COLO829 (cell line): Measurements from ENCODE around the gene KNG1.

Experiments
- DNase-seq: peaks from one replicate; pipeline ENCODE4 v3.0.0; 2012; ENCODE audit warnings: low spot score

Gene KNG1

GRCh38 chr3:186779204-186779603 is 62.0 kb downstream of the KNG1 start:
- DNase-seq: no peak

- no peak for DNase-seq
Measured at GRCh38 chr3:186782542-186783057, 65.4 kb downstream of the KNG1 start.

GRCh38 chr3:186783058-186783730 is 66.0 kb downstream of the KNG1 start, which contains the start of gene EIF4A2:
Gene EIF4A2, plus strand, starts transcription at chr3:186783577. Its CDS starts 34 bp downstream, at chr3:186783611.
- peak; percentile 93 for DNase-seq

- DNase-seq: peak; percentile 63
Measured at GRCh38 chr3:186783731-186784515, 66.8 kb downstream of the KNG1 start.

GRCh38 chr3:186784820-186785494 is 67.8 kb downstream of the KNG1 start:
- DNase-seq: no peak

- DNase-seq: no peak
Measured at GRCh38 chr3:186785495-186786018, 68.4 kb downstream of the KNG1 start.

GRCh38 chr3:186786922-186787321 is 69.8 kb downstream of the KNG1 start:
- no peak for DNase-seq

GRCh38 chr3:186787642-186788481 is 70.7 kb downstream of the KNG1 start:
- no peak for DNase-seq

- DNase-seq: no peak
Measured at GRCh38 chr3:186788482-186789370, 71.6 kb downstream of the KNG1 start.

GRCh38 chr3:186789554-186790260 is 72.5 kb downstream of the KNG1 start:
- no peak for DNase-seq

GRCh38 chr3:186790261-186790981 is 73.3 kb downstream of the KNG1 start:
- no peak for DNase-seq
